ENCODE data around the gene MRGPRD. TPM values are rescaled to one million over a fixed set of nuclear protein-coding genes. Genes with fewer than 3 reads are reported as not detected.

The MRGPRD gene
- total RNA-seq, 1 donor from 2014 or later = not detected

DNA sequence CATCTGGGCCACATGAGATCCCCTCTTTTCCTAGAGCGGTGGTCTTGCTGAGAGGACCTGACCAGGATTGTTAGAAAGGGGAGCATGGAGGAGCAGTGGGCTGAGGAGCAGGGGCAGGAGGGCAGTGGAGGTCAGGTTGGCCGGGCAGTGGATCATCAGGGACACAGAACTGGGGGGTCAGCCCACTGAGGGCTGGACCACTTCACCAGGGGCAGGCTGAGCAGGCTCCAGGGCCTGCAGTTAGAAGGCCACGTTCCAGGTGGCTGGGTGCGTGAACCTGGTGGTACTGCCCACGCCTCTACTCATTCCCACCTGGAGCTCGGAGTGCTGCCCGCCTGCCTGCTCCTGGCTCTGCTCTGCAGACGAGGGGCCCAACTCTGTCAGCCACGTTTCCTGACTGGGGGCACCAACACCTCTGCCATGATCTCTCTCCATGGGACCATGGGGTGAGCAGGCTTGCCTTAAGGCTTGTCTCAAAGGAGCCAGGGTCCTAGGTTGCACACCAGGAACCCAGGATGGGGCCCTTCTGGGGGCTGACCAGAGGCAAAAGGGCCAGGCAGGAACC lies 22.6 kb upstream of the MRGPRD start:
- Mint-ChIP-seq H3K27ac (ENCODE audit: unreplicated experiment) (no peak overlapping the region), H3K27me3 (ENCODE audit: unreplicated experiment) (peaks cover 20% of the 10 kb centered on the region), H3K4me1 (ENCODE audit: unreplicated experiment) (peaks cover 2% of the 10 kb centered on the region), H3K4me3 (ENCODE audit: unreplicated experiment) (no peak overlapping the region), H3K36me3 (ENCODE audit: low read depth, unreplicated experiment) (no peaks in the 10 kb centered on the region), H3K9me3 (ENCODE audit: unreplicated experiment) (no peaks in the 10 kb centered on the region)
- TF ChIP-seq, protein P1, sequence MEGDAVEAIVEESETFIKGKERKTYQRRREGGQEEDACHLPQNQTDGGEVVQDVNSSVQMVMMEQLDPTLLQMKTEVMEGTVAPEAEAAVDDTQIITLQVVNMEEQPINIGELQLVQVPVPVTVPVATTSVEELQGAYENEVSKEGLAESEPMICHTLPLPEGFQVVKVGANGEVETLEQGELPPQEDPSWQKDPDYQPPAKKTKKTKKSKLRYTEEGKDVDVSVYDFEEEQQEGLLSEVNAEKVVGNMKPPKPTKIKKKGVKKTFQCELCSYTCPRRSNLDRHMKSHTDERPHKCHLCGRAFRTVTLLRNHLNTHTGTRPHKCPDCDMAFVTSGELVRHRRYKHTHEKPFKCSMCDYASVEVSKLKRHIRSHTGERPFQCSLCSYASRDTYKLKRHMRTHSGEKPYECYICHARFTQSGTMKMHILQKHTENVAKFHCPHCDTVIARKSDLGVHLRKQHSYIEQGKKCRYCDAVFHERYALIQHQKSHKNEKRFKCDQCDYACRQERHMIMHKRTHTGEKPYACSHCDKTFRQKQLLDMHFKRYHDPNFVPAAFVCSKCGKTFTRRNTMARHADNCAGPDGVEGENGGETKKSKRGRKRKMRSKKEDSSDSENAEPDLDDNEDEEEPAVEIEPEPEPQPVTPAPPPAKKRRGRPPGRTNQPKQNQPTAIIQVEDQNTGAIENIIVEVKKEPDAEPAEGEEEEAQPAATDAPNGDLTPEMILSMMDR (IDR thresholded peaks at IDR 0.05; ENCODE audit: unreplicated experiment) = no peak
- DNase-seq (ENCODE audit: low spot score) = no peak

DNA sequence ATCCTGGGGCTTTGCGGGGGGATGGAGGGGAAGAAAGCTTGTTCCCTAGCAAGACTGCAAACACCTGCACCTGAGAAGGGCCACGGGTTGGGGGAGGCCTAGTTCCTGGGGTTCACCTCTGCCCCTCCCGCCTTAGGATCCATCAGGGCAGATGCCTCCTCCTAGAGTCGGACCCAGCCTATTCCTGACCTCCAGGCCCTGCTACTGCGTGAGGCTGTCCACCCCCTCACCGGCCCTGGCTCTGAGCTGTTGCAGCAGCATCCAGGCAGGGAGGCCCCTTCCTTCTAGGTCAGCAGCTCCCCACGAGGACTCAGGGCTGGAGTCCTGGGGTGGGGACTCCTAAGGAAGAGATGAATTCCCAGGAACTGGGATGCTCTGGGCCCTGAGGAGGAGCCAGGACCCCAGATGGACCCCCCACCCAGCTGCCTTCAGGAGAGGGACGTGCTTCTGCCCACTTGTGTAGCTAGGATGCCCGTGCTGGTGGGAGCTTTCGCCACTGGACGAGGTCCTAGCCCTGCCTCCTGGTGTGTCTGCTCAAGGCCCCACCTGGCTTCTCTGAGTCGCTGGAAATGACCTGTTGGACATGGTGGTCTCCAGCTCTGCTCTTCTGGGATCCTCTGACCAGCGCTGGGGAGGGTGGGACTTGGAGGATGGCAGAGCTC lies 21.9 kb upstream of the MRGPRD start:
- peaks cover 18% of the 10 kb centered on the region for H3K27me3 Mint-ChIP-seq (ENCODE audit: unreplicated experiment)
- DNase-seq (ENCODE audit: low spot score) = no peak
- H3K9me3 Mint-ChIP-seq (ENCODE audit: unreplicated experiment) = no peaks in the 10 kb centered on the region

DNA sequence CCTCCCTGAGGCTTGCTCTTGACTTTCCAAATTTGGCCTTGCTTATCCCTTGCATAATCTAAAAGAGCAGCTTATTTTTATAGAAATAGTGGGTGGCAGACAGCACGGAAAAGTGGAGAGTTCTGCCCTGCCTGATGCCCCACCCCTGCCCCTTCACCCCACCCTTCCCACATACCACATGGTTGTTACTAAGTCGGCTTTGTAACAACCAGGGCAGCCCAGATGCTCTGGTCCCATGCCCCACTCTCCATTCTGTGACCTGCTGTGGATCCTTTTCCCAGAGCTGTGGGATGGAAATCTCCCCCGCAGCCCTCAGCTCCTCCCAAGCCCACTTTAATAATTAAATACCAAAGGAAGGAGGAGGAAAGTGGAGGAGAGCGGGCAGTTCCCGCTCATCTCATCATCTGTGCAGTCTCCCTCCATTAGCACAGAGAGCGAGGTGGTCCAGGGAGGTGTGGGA lies 21.4 kb upstream of the MRGPRD start:
- H3K36me3 Mint-ChIP-seq (ENCODE audit: low read depth, unreplicated experiment) = no peaks in the 10 kb centered on the region
- no peak overlapping the region for H3K4me3 Mint-ChIP-seq (ENCODE audit: unreplicated experiment)
- TF ChIP-seq, protein P1 (IDR thresholded peaks at IDR 0.05; ENCODE audit: unreplicated experiment) = no peak
- no peak overlapping the region for H3K27ac Mint-ChIP-seq (ENCODE audit: unreplicated experiment)
- H3K9me3 Mint-ChIP-seq (ENCODE audit: unreplicated experiment) = no peaks in the 10 kb centered on the region
- peaks cover 2% of the 10 kb centered on the region for H3K4me1 Mint-ChIP-seq (ENCODE audit: unreplicated experiment)
- DNase-seq (ENCODE audit: low spot score) = no peak
- H3K27me3 Mint-ChIP-seq (ENCODE audit: unreplicated experiment) = peaks cover 18% of the 10 kb centered on the region

More for the DNA sequence above, 21.9 kb upstream of the MRGPRD start:
- TF ChIP-seq, protein P1 (IDR thresholded peaks at IDR 0.05; ENCODE audit: unreplicated experiment) = no peak
- Mint-ChIP-seq H3K4me1 (ENCODE audit: unreplicated experiment) (peaks cover 2% of the 10 kb centered on the region), H3K36me3 (ENCODE audit: low read depth, unreplicated experiment) (no peaks in the 10 kb centered on the region), H3K27ac (ENCODE audit: unreplicated experiment) (no peak overlapping the region), H3K4me3 (ENCODE audit: unreplicated experiment) (no peak overlapping the region)

DNA sequence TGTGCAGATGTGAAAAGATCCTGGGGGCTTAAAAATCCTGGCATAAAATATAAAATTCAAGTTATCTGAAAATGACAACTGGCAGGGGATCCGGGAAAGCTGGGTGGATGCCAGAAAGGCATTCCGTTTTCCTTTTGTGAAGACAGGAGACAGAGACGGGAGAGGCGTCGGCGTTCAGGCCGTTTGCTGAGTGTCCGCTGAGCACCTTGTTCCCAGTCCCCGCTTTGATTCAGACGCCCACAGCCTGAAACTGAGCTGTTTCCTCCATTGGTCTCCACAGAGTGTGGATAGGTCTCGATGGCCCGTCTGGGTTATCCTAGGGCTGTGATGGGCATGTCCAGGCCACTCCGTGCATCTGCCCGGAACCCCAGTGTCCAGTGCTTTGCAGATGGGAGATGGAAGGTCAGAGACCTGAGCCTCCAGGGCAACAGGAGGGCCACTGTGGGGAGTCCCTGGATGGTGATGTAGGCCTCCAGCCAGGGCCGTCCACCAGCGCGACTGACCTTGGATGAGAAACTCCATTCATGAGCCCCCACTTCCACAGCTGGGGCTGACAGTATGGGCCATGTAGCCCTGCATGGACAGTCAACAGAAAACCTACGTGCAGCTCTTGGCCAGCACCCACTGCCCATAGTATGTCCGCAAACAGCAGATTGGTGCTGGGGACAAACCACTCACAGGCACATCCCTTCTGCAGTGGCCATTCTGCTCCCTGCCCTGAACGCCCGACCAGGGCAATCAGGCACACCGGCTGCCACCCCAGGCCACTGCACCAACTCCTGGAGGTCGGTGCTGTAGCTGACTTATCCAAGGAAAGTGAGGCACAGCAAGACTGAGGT lies 20.7 kb upstream of the MRGPRD start:
- Mint-ChIP-seq H3K4me1 (ENCODE audit: unreplicated experiment) (peaks cover 2% of the 10 kb centered on the region), H3K27me3 (ENCODE audit: unreplicated experiment) (peaks cover 16% of the 10 kb centered on the region), H3K4me3 (ENCODE audit: unreplicated experiment) (no peak overlapping the region), H3K27ac (ENCODE audit: unreplicated experiment) (no peak overlapping the region), H3K9me3 (ENCODE audit: unreplicated experiment) (no peaks in the 10 kb centered on the region), H3K36me3 (ENCODE audit: low read depth, unreplicated experiment) (no peaks in the 10 kb centered on the region)
- TF ChIP-seq, protein P1 (IDR thresholded peaks at IDR 0.05; ENCODE audit: unreplicated experiment) = no peak
- no peak for DNase-seq (ENCODE audit: low spot score)
